ENCODE measurements around the gene PPP3CA.

DNA sequence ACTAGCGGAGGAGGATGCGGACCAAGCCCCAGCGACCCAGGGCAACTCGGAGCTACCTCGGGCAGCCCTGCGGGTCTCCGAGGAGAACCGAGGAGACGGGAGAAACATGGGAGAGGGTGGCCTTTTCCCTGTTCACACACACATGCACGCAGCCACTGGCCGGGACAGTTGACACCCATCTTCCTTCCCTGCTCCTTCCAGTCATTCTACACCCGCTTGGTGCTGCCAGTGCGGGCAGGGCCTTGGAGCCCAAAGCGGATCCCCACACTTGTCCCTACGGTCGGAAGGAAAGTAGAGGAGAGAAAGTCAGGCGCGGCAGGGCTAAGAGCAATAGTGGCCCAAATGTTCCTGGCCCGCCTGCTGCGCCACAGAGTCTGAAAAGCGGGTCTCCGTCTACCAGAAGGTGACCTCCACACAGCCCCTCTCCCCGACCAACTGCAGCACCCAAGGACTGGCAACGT lies 1.1 kb upstream of the PPP3CA start:
- no peak for TF ChIP-seq POLR2A (IDR thresholded peaks at IDR 0.05)
- TF ChIP-seq, protein P1, sequence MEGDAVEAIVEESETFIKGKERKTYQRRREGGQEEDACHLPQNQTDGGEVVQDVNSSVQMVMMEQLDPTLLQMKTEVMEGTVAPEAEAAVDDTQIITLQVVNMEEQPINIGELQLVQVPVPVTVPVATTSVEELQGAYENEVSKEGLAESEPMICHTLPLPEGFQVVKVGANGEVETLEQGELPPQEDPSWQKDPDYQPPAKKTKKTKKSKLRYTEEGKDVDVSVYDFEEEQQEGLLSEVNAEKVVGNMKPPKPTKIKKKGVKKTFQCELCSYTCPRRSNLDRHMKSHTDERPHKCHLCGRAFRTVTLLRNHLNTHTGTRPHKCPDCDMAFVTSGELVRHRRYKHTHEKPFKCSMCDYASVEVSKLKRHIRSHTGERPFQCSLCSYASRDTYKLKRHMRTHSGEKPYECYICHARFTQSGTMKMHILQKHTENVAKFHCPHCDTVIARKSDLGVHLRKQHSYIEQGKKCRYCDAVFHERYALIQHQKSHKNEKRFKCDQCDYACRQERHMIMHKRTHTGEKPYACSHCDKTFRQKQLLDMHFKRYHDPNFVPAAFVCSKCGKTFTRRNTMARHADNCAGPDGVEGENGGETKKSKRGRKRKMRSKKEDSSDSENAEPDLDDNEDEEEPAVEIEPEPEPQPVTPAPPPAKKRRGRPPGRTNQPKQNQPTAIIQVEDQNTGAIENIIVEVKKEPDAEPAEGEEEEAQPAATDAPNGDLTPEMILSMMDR (IDR thresholded peaks at IDR 0.05) = no peak
- TF ChIP-seq POLR2AphosphoS5 (IDR thresholded peaks at IDR 0.05) = no peak
